ENCODE data around the gene EFHC2. TPM values are rescaled to one million over a fixed set of nuclear protein-coding genes. Genes with fewer than 3 reads are reported as not detected.

EFHC2 gene
- total and polyA plus RNA-seq, 2 of the 8 experiments (the other 6 are each of a cell fraction or from before 2014, with no cell fraction given): 1.8 to 3.4 TPM

GRCh38 chrX:44344194-44344593 lies 722 bp upstream of the EFHC2 start:
- ChIA-PET CTCF (ENCODE audit: partially characterized antibody) (no interaction called here), POLR2A (ENCODE audit: partially characterized antibody) (no interaction called here)
- no peak overlapping the region for H2AFZ ChIP-seq (ENCODE audit: low read length)
- no peak overlapping the region for H3K9ac ChIP-seq (replicated peaks in 1 of 4; ENCODE audit: extremely low read depth in 1 of 4, low read depth in 3 of 4, low read length in 3 of 4)
- H3K14ac ChIP-seq (ENCODE audit: insufficient read length): no peak overlapping the region
- H2BK20ac ChIP-seq (ENCODE audit: low read length): no peak overlapping the region
- peak overlapping the region in 2 of 4 experiments; percentile 51 to 55; a peak in 2 of 8 replicates for H3K4me3 ChIP-seq (ENCODE audit: extremely low read depth in 1 of 4, insufficient read depth in 2 of 4, low read depth in 3 of 4, low read length in 4 of 4)
- no peak overlapping the region for H4K8ac ChIP-seq (ENCODE audit: extremely low read depth, insufficient read depth, low read length)
- no peak for DNase-seq (ENCODE audit: low read depth in 1 of 2, low spot score in 2 of 2)
- no peak for FAIRE-seq
- H3K27me3 ChIP-seq (replicated peaks in 1 of 4; ENCODE audit: control insufficient read depth in 3 of 4, extremely low read depth in 1 of 4, insufficient read depth in 3 of 4, low read length in 3 of 4): no peaks in the 10 kb centered on the region
- H3K4me2 ChIP-seq (ENCODE audit: insufficient read depth in 1 of 2, low read depth in 2 of 2, low read length in 2 of 2): peak overlapping the region in 1 of 2 experiments; percentile 79; a peak in 2 of 4 replicates
- no peak overlapping the region for H3K18ac ChIP-seq (ENCODE audit: extremely low read depth, low read length)
- H3K79me2 ChIP-seq (ENCODE audit: control insufficient read depth in 1 of 2, insufficient read depth in 2 of 2, low read length in 2 of 2): no peaks in the 10 kb centered on the region
- H3K23ac ChIP-seq (ENCODE audit: insufficient read length): no peak overlapping the region
- 0 out of 7 replicates have a peak, but pooled peaks cover 0 to 2% (median 0%) of the 10 kb centered on the region in 4 experiments for H3K4me1 ChIP-seq (replicated peaks in 1 of 4; ENCODE audit: control insufficient read depth in 3 of 4, insufficient read depth in 4 of 4, low read length in 3 of 4)
- no peaks in the 10 kb centered on the region for H3K79me1 ChIP-seq (ENCODE audit: low read depth, low read length)
- no peak overlapping the region for H4K91ac ChIP-seq (replicated peaks; ENCODE audit: insufficient read length, low read length)
- TF ChIP-seq TAF7 (optimal IDR thresholded peaks at IDR 0.05; ENCODE audit: borderline replicate concordance, low read depth, low read length) (no peak), RXRA (IDR thresholded peaks at IDR 0.05; ENCODE audit: insufficient read depth, low read depth, low read length) (no peak), MAX (IDR thresholded peaks at IDR 0.05) (no peak), GABPA (IDR thresholded peaks at IDR 0.05; ENCODE audit: borderline replicate concordance, insufficient read depth, low read length) (no peak), BACH1 (IDR thresholded peaks at IDR 0.05; ENCODE audit: low read length) (no peak), SIX5 (IDR thresholded peaks at IDR 0.05; ENCODE audit: low read depth, low read length) (no peak), ATF2 (IDR thresholded peaks at IDR 0.05; ENCODE audit: low read length) (no peak)
- no peak overlapping the region for H2AK5ac ChIP-seq (ENCODE audit: low read depth, low read length)
- H3K36me3 ChIP-seq (ENCODE audit: control insufficient read depth in 2 of 4, insufficient read depth in 4 of 4, low read length in 3 of 4): no peaks in the 10 kb centered on the region
- H3K56ac ChIP-seq (replicated peaks; ENCODE audit: insufficient read length, low read depth, low read length): no peak overlapping the region
- no peaks in the 10 kb centered on the region for H4K20me1 ChIP-seq (replicated peaks in 1 of 2; ENCODE audit: control insufficient read depth in 1 of 2, insufficient read depth in 2 of 2, low read length in 2 of 2)
- no peak overlapping the region for H2BK15ac ChIP-seq (ENCODE audit: low read length)
- H2BK120ac ChIP-seq (replicated peaks; ENCODE audit: low read depth, low read length): no peak overlapping the region
- WGBS, 2 experiments (ENCODE audit: extremely low coverage in 1 of 2, insufficient coverage in 1 of 2, insufficient read length in 1 of 2, insufficient replicate concordance in 2 of 2, low coverage in 1 of 2, low lambda C conversion rate in 2 of 2, missing lambda C conversion rate in 1 of 2): 74% methylated on average over 11 of the region's 16 CpGs; no CpG with 5 or more reads in 1 of the 2 experiments
- no peak overlapping the region for H2BK12ac ChIP-seq (ENCODE audit: low read depth, low read length)
- no peak overlapping the region for H4K5ac ChIP-seq (ENCODE audit: insufficient read length, low read depth, low read length)
- H3K27ac ChIP-seq (ENCODE audit: low read depth, low read length): no peak overlapping the region
- H3K23me2 ChIP-seq (ENCODE audit: low read depth, low read length): no peaks in the 10 kb centered on the region
- no peaks in the 10 kb centered on the region for H3K9me3 ChIP-seq (ENCODE audit: insufficient read depth in 2 of 2, low read depth in 1 of 2, low read length in 1 of 2)
- H3K4ac ChIP-seq (replicated peaks; ENCODE audit: insufficient read length, low read depth, low read length): no peak overlapping the region
- H2BK5ac ChIP-seq (ENCODE audit: low read depth, low read length): no peak overlapping the region
